Dermis lymphatic vessel endothelial cell (primary cell): ENCODE data around the gene FAT2. TPM values are rescaled to one million over a fixed set of nuclear protein-coding genes. Genes with fewer than 3 reads are reported as not detected.

ENCODE experiments used
- total RNA-seq: library from RNA; depleted of rRNA; stranded (reverse); fragments of >200 nt; gene quantifications from 2 replicates; pipeline ENCODE4 v1.2.1, GENCODE V29; 2014

Gene FAT2
- total RNA-seq = not detected in 2 replicates

GRCh38 chr5:151591144-151591819, at the start of gene FAT2:
TSS of gene FAT2 (minus strand) at chr5:151591331. CDS start at chr5:151568931, 22,400 bp downstream.

Other genes with a start within 250 kb of the FAT2 start
- not detected in 2 replicates for gene SLC36A2, start 243.8 kb downstream of the FAT2 start, total RNA-seq
- 1.4 and 3.3 TPM in 2 replicates for gene SLC36A1, start 143.7 kb downstream of the FAT2 start, total RNA-seq
- 330 and 676 TPM in 2 replicates for gene SPARC, start 95.6 kb upstream of the FAT2 start, total RNA-seq
- gene ATOX1, start 167.3 kb upstream of the FAT2 start, total RNA-seq = 37.8 and 63.1 TPM in 2 replicates
- gene G3BP1, start 180.6 kb upstream of the FAT2 start, total RNA-seq = 182 and 214 TPM in 2 replicates